Lung microvascular endothelial cell (primary cell): ENCODE results near the gene PHACTR1. TPM values are rescaled to one million over a fixed set of nuclear protein-coding genes. Genes with fewer than 3 reads are reported as not detected.

ENCODE experiments used
- DNase-seq, 2 donors: peaks; one replicate each; pipeline versions ENCODE4 v3.0.0 to v3.0.0-alpha.2; 2010; ENCODE audit warnings: low read depth in 2 of 2
- total RNA-seq: library from RNA; depleted of rRNA; stranded (reverse); fragments of >200 nt; gene quantifications from 2 replicates; pipeline ENCODE4 v1.2.1, GENCODE V29; 2014

PHACTR1 gene
- total RNA-seq, 1 donor from 2014 or later: 0.40 TPM

DNA sequence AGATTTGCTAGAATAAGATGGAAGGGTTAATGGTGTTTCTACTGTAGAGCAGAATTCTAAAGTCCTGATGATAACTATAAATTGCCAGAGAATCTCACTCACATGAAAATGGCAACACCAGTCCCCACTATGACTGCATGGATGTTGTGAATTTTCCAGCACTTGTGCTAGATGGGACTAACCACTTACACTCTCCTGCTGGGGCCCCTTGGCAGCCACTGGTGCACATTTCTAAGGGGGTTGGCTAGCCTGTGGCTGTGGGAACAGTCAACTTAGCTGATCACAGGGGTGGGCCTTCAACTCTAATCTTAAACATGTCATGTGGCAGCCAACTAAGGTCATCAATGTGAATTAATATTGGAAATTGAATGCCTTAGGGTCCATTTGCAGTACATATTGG lies 271.2 kb downstream of the PHACTR1 start:
- DNase-seq: no peak

DNA sequence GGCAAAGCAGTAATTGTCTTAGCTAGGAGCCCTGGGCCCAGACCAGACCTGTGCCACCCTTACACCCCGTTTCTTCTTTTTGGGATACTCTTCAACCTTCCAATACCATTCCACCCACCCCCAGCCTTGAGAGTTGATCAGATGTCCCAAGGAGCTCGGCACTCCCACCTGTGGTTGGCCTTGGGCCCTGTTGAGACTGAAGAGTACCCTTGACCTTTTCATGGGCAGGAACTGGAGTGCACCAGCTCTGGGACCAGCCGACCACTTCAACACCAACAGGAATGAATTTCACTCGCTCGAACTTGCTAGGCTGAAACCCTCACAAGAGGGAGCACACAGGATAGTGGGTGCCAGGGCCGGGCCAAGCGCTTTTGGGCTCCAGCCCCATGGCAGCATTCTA lies 273.6 kb downstream of the PHACTR1 start:
- DNase-seq: no peak

GRCh38 chr6:12991435-12991834 lies 274.9 kb downstream of the PHACTR1 start:
- no peak for DNase-seq

- DNase-seq: no peak
Measured at GRCh38 chr6:12992770-12993169, 276.2 kb downstream of the PHACTR1 start.

DNA sequence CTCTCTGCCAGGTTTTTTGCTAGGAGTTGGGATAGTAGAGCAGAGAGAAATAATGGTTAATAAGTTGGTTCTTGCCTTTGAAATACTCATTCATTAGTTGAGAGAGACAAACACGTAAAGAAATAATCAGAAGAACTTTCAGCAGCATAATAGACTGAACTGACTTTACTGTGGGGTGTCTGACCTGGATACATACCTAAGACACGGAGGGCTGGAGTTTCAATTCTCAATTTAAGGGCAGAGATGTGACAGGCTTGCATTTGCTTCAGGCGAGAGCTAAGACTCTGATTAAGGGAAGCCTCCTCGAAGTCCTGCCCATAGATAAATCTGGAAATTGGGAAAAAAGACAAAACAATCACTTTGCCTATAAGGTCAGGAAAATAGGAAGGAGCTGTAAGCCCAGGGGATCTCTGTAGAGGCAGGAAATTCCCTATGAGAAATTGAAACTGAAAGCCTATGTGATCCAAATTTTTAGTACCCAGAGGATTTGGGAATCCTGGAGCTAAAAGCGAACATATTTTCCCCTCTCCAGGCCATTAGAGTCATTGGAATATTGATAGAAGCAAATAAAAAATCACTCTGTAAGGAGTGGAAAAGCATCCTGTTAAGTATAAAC lies 276.8 kb downstream of the PHACTR1 start:
- DNase-seq: no peak

GRCh38 chr6:12995419-12995818 lies 278.9 kb downstream of the PHACTR1 start:
- no peak for DNase-seq

DNA sequence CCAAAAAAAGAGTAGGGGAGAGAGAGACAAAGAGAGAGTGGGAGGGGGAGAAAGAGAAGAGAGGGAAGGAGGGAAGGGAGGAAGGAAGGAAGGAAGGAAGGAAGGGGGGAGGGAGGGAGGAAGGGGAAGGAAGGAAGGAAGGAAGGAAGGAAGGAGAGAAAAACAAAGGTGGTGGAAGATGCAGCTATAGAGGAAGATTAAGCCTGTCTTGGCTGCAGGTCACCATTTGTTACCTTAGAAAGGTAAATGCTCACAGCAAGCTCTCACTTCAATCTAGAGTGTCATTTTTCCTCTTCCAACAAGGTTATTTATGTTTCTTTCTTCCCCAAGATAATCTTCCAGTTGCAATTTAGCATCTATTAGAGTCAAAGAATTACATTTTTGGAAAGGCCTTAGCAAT lies 284.0 kb downstream of the PHACTR1 start:
- no peak for DNase-seq

- DNase-seq: no peak
Measured at GRCh38 chr6:13001927-13002326, 285.4 kb downstream of the PHACTR1 start.

- DNase-seq: no peak
Measured at GRCh38 chr6:13004601-13005000, 288.0 kb downstream of the PHACTR1 start.

- no peak for DNase-seq
Measured at GRCh38 chr6:13005994-13006393, 289.4 kb downstream of the PHACTR1 start.

DNA sequence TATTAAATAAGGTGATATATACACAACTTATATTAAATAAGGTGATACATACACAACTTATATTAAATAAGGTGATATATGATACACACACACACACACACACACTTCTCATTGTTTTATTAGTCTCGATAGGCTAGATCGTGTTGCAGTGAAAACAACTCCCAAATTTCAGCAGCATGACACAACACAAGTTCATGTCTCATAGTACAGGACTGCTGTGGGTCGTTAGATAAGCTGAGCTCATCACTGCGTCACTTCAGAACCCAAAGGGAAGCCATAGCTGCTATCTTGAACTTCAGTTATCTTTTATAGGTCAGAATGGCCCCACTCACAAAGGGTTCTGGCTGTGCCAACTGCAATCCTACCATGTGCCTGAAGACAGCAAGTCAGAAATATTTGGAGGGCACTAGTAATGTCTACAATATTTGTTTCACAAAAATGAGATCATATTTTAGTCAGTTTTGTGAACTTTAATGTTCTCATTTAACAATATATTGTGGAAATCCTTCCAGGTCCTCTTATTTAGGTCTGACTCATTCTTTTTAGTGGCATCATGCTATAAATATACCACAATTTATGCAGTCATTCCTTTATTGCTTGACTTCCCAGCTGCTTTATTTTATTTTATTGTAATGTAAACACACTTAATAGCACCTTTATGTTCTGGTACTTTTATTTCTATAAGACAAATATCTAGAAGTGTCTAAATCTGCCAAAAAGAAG lies 290.2 kb downstream of the PHACTR1 start:
- DNase-seq: peak in 1 of 2 donors; percentile 26

DNA sequence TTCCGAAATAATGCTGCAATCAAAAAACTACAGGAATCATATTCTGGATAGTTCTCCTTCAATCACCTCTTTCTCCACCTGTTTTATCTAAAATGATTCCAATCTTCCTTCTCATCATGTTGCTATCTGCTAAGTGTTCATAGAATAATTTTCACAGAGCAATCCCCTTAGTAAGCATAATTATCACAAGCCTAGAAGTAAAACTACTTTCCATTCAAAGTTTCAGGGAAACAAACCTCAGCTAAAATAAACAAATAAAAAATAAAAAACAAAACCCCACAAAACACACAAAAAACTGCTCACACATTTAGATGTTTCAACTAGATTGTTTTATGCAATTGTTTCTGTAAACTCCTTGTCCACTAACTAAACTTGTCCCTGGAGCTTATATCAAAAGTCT lies 291.2 kb downstream of the PHACTR1 start:
- DNase-seq: no peak

DNA sequence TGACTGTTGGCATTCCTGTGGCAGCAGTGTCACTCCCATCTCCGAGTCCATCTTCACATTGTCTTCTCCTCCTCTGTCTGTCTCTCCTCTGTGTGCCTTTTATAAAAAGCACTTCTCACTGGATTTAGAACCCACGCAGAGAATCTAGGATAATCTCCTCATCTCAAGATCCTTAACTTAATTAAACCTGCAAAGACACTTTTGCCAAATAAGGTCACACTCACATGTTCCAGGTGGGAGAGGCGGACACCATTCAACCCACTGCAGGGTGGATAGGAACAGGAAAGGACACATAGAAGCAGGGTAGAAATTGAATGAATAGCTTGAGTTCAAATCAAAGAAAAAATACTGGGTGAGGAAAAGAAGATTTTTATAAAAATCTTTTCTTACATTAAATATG lies 292.5 kb downstream of the PHACTR1 start:
- DNase-seq: no peak

GRCh38 chr6:13009461-13009860 lies 292.9 kb downstream of the PHACTR1 start:
- DNase-seq: no peak

- no peak for DNase-seq
Measured at GRCh38 chr6:13011612-13012146, 295.1 kb downstream of the PHACTR1 start.

DNA sequence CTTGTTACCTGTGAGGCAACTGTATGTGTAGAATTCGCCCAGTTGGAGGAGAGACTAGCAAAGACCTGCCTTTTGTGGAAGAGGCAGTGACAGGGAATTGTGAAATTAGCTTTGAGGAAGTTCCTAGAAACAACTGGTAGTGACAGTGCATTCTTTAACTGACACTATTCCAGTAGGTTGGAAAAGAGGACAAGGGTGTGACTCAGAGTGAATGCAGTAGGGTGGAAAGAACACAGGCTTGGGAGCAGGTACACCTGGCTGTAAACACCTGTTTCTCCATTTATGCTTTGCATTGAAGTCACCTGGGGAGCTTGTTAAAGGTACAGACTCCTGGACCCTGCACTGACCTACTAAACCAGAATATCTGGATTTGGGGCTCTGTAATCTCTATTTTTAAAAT lies 295.7 kb downstream of the PHACTR1 start:
- DNase-seq: no peak

GRCh38 chr6:13012977-13013680 lies 296.6 kb downstream of the PHACTR1 start:
- peak; percentile 9 to 25 for DNase-seq

DNA sequence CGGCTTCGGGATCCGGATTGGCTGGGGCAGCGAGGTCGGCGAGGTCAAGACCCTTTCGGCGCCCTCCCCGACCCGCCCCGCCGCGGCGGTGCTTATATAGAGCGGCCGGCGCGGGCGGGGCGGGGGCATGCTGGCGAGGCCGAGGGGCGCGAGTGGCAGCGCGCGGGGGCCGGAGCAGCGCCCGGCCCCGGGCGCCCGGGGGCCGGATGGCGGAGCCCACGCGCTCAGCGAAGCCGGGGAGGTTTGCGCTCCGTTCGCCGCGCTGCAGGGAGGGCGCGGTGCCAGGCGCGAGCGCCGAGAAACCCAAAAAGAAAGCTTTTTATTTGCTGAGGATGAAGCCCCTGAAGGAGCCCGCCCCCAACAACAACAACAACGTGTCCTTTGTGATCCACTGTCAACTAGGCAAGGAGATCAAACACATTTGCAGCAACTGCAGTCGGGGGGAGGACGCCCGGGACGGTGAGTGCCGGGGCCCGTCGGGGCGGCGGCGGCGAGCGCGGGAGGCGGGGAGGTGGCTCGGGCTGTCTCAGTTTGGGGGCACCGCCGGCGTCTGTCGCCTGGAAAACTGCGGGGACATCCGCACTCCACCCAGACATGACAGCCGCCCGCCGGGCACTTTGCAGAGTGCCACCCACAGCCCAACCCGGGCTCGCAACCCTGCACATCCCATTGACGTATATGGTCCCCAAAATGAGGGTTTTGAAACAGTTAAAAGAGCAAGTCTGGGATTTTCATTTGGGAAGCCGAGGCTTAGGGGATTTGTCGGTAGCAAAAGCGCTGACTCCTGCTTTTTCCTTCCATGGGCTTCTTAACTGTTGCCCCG lies 297.3 kb downstream of the PHACTR1 start:
- peak; percentile 28 to 34 for DNase-seq

DNA sequence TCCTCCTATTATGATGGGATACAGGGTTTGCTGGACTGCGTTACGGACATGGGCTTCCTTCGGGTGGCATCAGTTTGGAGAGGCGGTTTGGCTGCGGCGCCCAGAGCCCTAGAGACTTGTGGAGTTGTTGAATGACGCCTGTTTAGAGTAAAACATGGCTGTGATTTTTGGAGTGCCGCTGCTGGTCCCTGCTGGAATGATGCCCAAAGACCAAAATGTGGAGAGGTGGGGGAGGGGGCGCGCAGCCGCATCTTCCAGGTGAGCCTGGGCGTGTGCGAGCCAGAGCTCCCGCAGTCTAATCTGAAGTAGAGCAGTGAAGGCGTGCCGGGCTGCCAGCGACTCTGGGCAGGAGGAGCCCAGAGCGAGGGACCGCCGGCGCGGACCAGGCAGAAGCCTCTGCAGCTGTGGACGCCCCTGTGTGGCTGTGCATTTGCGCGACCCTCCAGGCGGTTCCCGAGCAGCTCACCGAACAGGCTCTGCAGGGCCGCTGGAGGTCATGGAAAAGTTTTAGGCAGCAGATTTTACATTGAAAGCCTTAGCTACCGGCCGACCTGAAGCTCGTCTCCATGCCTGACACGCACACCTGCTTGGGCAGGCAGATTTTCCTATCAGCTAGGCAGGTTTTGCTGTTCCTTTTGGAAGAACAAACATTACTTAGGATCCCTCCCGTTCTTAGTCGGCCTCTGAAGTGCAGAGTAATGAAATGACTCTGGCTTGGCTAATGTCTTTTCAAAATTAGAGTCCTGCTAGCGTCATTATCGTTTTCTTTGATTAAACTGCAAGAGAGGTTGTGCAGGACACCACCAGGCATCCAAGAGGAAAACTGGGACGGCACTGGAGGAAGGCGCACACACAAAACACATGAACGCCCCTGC lies 298.2 kb downstream of the PHACTR1 start:
- peak in 1 of 2 donors; percentile 8 for DNase-seq

DNA sequence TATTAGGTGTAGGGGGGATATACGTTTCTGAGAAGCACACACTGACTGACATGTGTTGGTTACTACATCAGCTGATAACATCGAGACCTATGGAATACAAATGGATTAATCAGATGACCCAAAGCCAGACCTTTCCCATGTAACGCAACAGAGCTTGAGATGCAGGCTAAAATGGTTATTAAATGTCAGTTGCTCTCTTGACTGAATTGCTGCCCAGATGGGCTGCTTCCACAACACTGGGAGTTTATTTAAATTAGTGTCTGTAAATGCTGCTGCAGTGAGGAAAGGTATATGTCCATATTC lies 298.8 kb downstream of the PHACTR1 start:
- no peak for DNase-seq

DNA sequence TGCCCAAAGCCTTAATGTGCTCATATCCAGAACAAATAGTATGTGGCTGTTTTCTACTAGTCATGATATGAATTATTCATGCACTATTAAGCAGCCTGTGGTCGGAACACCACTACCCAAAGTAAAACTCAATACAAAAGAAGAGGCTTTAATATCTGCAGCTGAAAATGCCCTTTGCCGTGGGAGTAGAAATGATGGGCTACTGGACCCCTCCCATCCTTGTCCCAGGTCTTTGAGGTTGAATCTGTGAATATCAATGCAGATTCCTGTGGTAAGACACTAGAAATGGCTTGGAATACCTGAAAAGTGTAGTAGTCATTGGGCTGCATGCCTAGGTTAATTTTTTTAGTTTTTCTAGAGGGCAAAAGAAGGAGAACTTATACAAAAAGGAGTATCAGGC lies 308.0 kb downstream of the PHACTR1 start:
- no peak for DNase-seq
